HCT116 (cell line): Measurements from ENCODE around the gene SLAMF6. TPM values are rescaled to one million over a fixed set of nuclear protein-coding genes. Genes with fewer than 3 reads are reported as not detected.
A peak's percentile ranks its signal among the peaks of the same experiment; 100 is the strongest.

Source experiments
- ATAC-seq: fragments of 200-7000 bp; cut with Tn5 transposase; 2 replicates; pipeline ENCODE4 v1.9.1; 2020; ENCODE audit warnings: mild to moderate bottlenecking, moderate library complexity
- BruUV-seq: library from RNA; stranded (reverse); fragments of 400-500 nt; replicated peaks from 2 replicates; lab custom pipeline; 2021; lab: Mats Ljungman, UMichigan
- CTCF ChIA-PET: fragments of 300-600 bp; sonication (Branson Sonifier 250); formaldehyde crosslinking; loops from one replicate; lab custom pipeline; 2021; ENCODE audit warnings: antibody characterized with exemption; lab: Charles Lee
- POLR2A ChIA-PET: fragments of 300-600, 350-600 bp; sonication (Branson Sonifier 250); formaldehyde crosslinking; loops from one replicate; lab custom pipeline; 2021; ENCODE audit warnings: antibody characterized with exemption; lab: Charles Lee
- RAD21 ChIA-PET, 2 experiments: fragments of 300-600 bp; sonication (Branson Sonifier 250); formaldehyde crosslinking; loops; one replicate each; lab custom pipeline; 2023; ENCODE audit warnings: low total read pairs in 2 of 2; ENCODE audit not compliant: uncharacterized antibody in 2 of 2, unreplicated experiment in 2 of 2, low non-redundant PET in 1 of 2; lab: Charles Lee
- DNase-seq: peaks from one replicate; pipeline ENCODE4 v3.0.0-alpha.2; 2010; ENCODE audit warnings: low read depth, low spot score
- H2AFZ ChIP-seq: fragments of 200-600 bp; shearing (Covaris generic), sonication (generic); 2 replicates; pipeline ENCODE4 v1.6.1; 2017; ENCODE audit warnings: low read depth, mixed run types, mixed read lengths, antibody characterized with exemption, low read length; ENCODE audit not compliant: poor library complexity, severe bottlenecking
- H3K27ac ChIP-seq: 2 replicates; pipeline ENCODE4 v1.5.1; 2012; ENCODE audit warnings: low read depth, low read length
- H3K27me3 ChIP-seq: fragments of 200-600 bp; sonication (generic); 2 replicates; pipeline ENCODE4 v1.6.1; 2016; ENCODE audit warnings: mixed run types, low read length, mixed read lengths; ENCODE audit not compliant: insufficient read depth
- H3K36me3 ChIP-seq, 2 experiments: fragments of 200-500 bp in 1 of 2; fragments of 200-600 bp in 1 of 2; sonication (Bioruptor generic) in 1 of 2; sonication (generic) in 1 of 2; 2 replicates each; pipeline versions ENCODE4 v1.5.1 to v1.6.1; 2014 to 2016; ENCODE audit warnings: low read length in 2 of 2, inconsistent platforms in 1 of 2, mixed read lengths in 1 of 2, mixed run types in 1 of 2; ENCODE audit not compliant: insufficient read depth in 2 of 2, control insufficient read depth in 1 of 2
- H3K4me1 ChIP-seq, 2 experiments: fragments of 200-600 bp in 1 of 2; sonication (generic) in 1 of 2; 2 replicates each; pipeline versions ENCODE4 v1.5.1 to v1.6.1; 2012 to 2017; ENCODE audit warnings: low read length in 2 of 2, inconsistent platforms in 1 of 2, mild to moderate bottlenecking in 1 of 2, mixed read lengths in 1 of 2, mixed run types in 1 of 2, moderate library complexity in 1 of 2; ENCODE audit not compliant: insufficient read depth in 2 of 2, control insufficient read depth in 1 of 2
- H3K4me2 ChIP-seq: fragments of 200-600 bp; sonication (generic); 2 replicates; pipeline ENCODE4 v1.6.1; 2017; ENCODE audit warnings: mixed run types, low read length, mixed read lengths
- H3K4me3 ChIP-seq, 2 experiments: fragments of 200-600 bp in 1 of 2; sonication (generic) in 1 of 2; replicated peaks in 1 of 2; 2 replicates each; pipeline ENCODE4 v1.5.1; 2011 to 2016; ENCODE audit warnings: low read length in 2 of 2, control low read depth in 1 of 2, low read depth in 1 of 2, mild to moderate bottlenecking in 1 of 2, mixed read lengths in 1 of 2, mixed run types in 1 of 2
- H3K79me2 ChIP-seq: fragments of 200-600 bp; sonication (generic); 2 replicates; pipeline ENCODE4 v1.6.1; 2017; ENCODE audit warnings: mild to moderate bottlenecking, mixed run types, low read length, moderate library complexity, mixed read lengths; ENCODE audit not compliant: insufficient read depth
- H3K9ac ChIP-seq: fragments of 200-600 bp; sonication (generic); 2 replicates; pipeline ENCODE4 v1.6.1; 2016; ENCODE audit warnings: low read length, mixed read lengths
- H3K9me2 ChIP-seq: fragments of 200-600 bp; sonication (generic), shearing (Covaris generic); 2 replicates; pipeline ENCODE4 v1.6.1; 2017; ENCODE audit warnings: mixed run types, mild to moderate bottlenecking, moderate library complexity; ENCODE audit not compliant: insufficient read depth
- H3K9me3 ChIP-seq, 2 experiments: fragments of 200-500 bp in 1 of 2; fragments of 200-600 bp in 1 of 2; sonication (Bioruptor generic) in 1 of 2; sonication (generic) in 1 of 2; 2 replicates each; pipeline ENCODE4 v1.6.1; 2014 to 2017; ENCODE audit warnings: low read length in 2 of 2, mixed read lengths in 2 of 2, inconsistent platforms in 1 of 2, low read depth in 1 of 2, mild to moderate bottlenecking in 1 of 2, mixed run types in 1 of 2, moderate library complexity in 1 of 2; ENCODE audit not compliant: control insufficient read depth in 1 of 2, insufficient read depth in 1 of 2
- H4K20me1 ChIP-seq: fragments of 200-600 bp; sonication (generic), shearing (Covaris generic); 2 replicates; pipeline ENCODE4 v1.6.1; 2017; ENCODE audit warnings: mixed run types, mild to moderate bottlenecking, moderate library complexity; ENCODE audit not compliant: insufficient read depth
- CBX3 ChIP-seq: IDR thresholded peaks from 2 replicates; pipeline ENCODE4 v1.6.1; 2012; ENCODE audit warnings: low read depth
- CEBPB ChIP-seq: IDR thresholded peaks from 2 replicates; pipeline ENCODE4 v1.6.1; 2012; ENCODE audit warnings: low read depth
- EGR1 ChIP-seq: IDR thresholded peaks from 2 replicates; pipeline ENCODE4 v1.6.1; 2012; ENCODE audit warnings: low read depth
- EZH2 ChIP-seq: fragments of 200-600 bp; sonication (generic); IDR thresholded peaks from 2 replicates; pipeline ENCODE4 v1.6.1; 2017; ENCODE audit warnings: antibody characterized with exemption, mixed run types
- EZH2phosphoT487 ChIP-seq: fragments of 200-600 bp; IDR thresholded peaks from 2 replicates; pipeline ENCODE4 v1.6.1; 2018; ENCODE audit warnings: antibody characterized with exemption, borderline replicate concordance
- FOSL1 ChIP-seq: IDR thresholded peaks from 2 replicates; pipeline ENCODE4 v1.6.1; 2012; ENCODE audit warnings: low read depth
- POLR2A ChIP-seq: IDR thresholded peaks from 2 replicates; pipeline ENCODE4 v1.7.0; 2011; ENCODE audit warnings: borderline replicate concordance; ENCODE audit not compliant: insufficient read depth, insufficient read length; ENCODE audit errors: extremely low read depth
- POLR2AphosphoS5 ChIP-seq: IDR thresholded peaks from 2 replicates; pipeline ENCODE4 v1.6.1; 2011; ENCODE audit warnings: mild to moderate bottlenecking, low read depth, low read length, moderate library complexity
- RAD21 ChIP-seq: IDR thresholded peaks from 2 replicates; pipeline ENCODE4 v1.6.1; 2012; ENCODE audit warnings: low read depth, mild to moderate bottlenecking
- YY1 ChIP-seq: IDR thresholded peaks from 2 replicates; pipeline ENCODE4 v1.6.1; 2011; ENCODE audit warnings: low read length, low read depth, moderate library complexity, mild to moderate bottlenecking; ENCODE audit not compliant: insufficient replicate concordance; ENCODE audit errors: extremely low read depth
- ZFX ChIP-seq: fragments of 450-650 bp; IDR thresholded peaks from 2 replicates; pipeline ENCODE4 v1.6.1; 2017
- intact Hi-C: fragments of 100-400 bp; cut with micrococcal nuclease; formaldehyde crosslinking; loops from 2 replicates; pipeline ENCODE4 v1.10.0; 2022
- total RNA-seq: library from RNA; stranded (reverse); gene quantifications from one replicate; pipeline ENCODE4 v1.2.1, GENCODE V29; 2021; ENCODE audit not compliant: unreplicated experiment
- TF ChIP-seq, protein P1 (sequence below): IDR thresholded peaks from 2 replicates; pipeline ENCODE4 v1.6.1; 2011; ENCODE audit warnings: mild to moderate bottlenecking, low read length, moderate library complexity; ENCODE audit not compliant: insufficient replicate concordance; ENCODE audit errors: extremely low read depth
- TF ChIP-seq, protein P2 (sequence below): IDR thresholded peaks from 2 replicates; pipeline ENCODE4 v1.6.1; 2012
- TF ChIP-seq, protein P3 (sequence below): IDR thresholded peaks from 2 replicates; pipeline ENCODE4 v1.6.1; 2012; ENCODE audit warnings: low read depth
- TF ChIP-seq, protein P4 (sequence below): IDR thresholded peaks from 2 replicates; pipeline ENCODE4 v1.6.1; 2012
- TF ChIP-seq, protein P5 (sequence below), 3 experiments: fragments of 200-600 bp in 1 of 3; sonication (generic) in 1 of 3; IDR thresholded peaks in 2 of 3; conservative IDR thresholded peaks in 1 of 3; 2 replicates each; pipeline ENCODE4 v1.5.1; 2012 to 2017; ENCODE audit warnings: low read depth in 2 of 3, low read length in 2 of 3, antibody characterized with exemption in 1 of 3, borderline replicate concordance in 1 of 3, control low read depth in 1 of 3, mild to moderate bottlenecking in 1 of 3, mixed read lengths in 1 of 3, mixed run types in 1 of 3, moderate library complexity in 1 of 3; ENCODE audit not compliant: insufficient read depth in 1 of 3

SLAMF6 gene
- total RNA-seq, 1 experiment from 2014 or later = not detected

DNA sequence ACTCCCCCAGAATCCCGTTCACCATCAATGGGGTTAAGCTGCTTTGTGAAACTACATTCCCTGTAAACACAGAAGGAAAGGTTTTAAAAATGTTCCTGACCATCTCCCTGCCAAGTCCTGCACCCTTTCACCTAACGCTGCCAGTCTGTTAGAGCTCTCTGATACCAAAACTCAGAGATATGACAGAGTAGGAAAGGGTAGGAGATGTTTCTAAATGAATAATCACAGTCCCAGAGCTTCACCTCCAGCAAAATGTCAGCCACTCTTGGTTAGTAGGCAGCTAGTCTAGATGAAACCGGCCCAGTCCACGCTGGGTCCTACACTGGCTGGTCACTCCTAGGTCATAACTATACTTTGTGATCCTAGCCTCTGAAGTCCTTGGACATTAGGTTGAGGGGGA, 26.7 kb downstream of the SLAMF6 start (continued):
- TF ChIP-seq, protein P1, sequence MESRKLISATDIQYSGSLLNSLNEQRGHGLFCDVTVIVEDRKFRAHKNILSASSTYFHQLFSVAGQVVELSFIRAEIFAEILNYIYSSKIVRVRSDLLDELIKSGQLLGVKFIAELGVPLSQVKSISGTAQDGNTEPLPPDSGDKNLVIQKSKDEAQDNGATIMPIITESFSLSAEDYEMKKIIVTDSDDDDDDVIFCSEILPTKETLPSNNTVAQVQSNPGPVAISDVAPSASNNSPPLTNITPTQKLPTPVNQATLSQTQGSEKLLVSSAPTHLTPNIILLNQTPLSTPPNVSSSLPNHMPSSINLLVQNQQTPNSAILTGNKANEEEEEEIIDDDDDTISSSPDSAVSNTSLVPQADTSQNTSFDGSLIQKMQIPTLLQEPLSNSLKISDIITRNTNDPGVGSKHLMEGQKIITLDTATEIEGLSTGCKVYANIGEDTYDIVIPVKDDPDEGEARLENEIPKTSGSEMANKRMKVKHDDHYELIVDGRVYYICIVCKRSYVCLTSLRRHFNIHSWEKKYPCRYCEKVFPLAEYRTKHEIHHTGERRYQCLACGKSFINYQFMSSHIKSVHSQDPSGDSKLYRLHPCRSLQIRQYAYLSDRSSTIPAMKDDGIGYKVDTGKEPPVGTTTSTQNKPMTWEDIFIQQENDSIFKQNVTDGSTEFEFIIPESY = no peak
- TF ChIP-seq EZH2phosphoT487 = no peak
- TF ChIP-seq EGR1 = no peak
- TF ChIP-seq, protein P2, sequence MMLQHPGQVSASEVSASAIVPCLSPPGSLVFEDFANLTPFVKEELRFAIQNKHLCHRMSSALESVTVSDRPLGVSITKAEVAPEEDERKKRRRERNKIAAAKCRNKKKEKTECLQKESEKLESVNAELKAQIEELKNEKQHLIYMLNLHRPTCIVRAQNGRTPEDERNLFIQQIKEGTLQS = no peak
- no peak for TF ChIP-seq CBX3
- TF ChIP-seq FOSL1 = no peak
- TF ChIP-seq YY1 = no peak

DNA sequence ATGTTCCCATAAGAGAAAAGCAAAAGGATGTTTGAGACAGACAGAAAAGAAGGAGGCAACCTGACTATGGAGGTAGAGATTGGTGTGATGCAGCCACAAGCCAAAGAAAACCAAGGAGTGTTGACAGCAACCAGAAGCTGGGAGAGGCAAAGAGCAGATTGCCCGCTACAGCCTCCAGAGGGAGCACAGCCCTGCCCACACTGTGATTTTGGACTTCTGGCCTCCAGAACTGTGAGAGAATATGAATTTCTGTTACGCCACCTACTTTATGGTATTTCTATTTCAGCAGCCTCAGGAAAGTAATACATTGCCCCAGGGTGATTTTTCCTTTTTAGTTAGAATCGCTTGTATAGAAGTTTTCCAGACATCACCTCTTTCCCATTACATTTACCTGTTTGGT, 28.4 kb downstream of the SLAMF6 start:
- Histone ChIP-seq H3K27ac (no peak overlapping the region), H3K4me2 (no peak overlapping the region), H3K9ac (no peak overlapping the region), H4K20me1 (no peaks in the 10 kb centered on the region), H3K9me3 (no peaks in the 10 kb centered on the region), H3K36me3 (no peaks in the 10 kb centered on the region), H3K4me1 (no peaks in the 10 kb centered on the region), H3K79me2 (no peaks in the 10 kb centered on the region), H3K4me3 (no peak overlapping the region), H2AFZ (no peak overlapping the region), H3K27me3 (no peaks in the 10 kb centered on the region), H3K9me2 (no peaks in the 10 kb centered on the region)
- DNase-seq (peak; percentile 8), ATAC-seq (peak; percentile 94)
- intact Hi-C loops = no loop called here
- ChIA-PET CTCF (no interaction called here), RAD21 (no interaction called here), POLR2A (no interaction called here)
- no TSS peak for BruUV-seq
- TF ChIP-seq CEBPB (no peak), RAD21 (peak; percentile 37; the same call in 1 of the 2 replicates), CBX3 (no peak), EZH2 (no peak), EZH2phosphoT487 (no peak), POLR2A (no peak), ZFX (no peak), POLR2AphosphoS5 (no peak)
- TF ChIP-seq, protein P2 = no peak
- TF ChIP-seq, protein P3, sequence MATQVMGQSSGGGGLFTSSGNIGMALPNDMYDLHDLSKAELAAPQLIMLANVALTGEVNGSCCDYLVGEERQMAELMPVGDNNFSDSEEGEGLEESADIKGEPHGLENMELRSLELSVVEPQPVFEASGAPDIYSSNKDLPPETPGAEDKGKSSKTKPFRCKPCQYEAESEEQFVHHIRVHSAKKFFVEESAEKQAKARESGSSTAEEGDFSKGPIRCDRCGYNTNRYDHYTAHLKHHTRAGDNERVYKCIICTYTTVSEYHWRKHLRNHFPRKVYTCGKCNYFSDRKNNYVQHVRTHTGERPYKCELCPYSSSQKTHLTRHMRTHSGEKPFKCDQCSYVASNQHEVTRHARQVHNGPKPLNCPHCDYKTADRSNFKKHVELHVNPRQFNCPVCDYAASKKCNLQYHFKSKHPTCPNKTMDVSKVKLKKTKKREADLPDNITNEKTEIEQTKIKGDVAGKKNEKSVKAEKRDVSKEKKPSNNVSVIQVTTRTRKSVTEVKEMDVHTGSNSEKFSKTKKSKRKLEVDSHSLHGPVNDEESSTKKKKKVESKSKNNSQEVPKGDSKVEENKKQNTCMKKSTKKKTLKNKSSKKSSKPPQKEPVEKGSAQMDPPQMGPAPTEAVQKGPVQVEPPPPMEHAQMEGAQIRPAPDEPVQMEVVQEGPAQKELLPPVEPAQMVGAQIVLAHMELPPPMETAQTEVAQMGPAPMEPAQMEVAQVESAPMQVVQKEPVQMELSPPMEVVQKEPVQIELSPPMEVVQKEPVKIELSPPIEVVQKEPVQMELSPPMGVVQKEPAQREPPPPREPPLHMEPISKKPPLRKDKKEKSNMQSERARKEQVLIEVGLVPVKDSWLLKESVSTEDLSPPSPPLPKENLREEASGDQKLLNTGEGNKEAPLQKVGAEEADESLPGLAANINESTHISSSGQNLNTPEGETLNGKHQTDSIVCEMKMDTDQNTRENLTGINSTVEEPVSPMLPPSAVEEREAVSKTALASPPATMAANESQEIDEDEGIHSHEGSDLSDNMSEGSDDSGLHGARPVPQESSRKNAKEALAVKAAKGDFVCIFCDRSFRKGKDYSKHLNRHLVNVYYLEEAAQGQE = no peak
- TF ChIP-seq, protein P4, sequence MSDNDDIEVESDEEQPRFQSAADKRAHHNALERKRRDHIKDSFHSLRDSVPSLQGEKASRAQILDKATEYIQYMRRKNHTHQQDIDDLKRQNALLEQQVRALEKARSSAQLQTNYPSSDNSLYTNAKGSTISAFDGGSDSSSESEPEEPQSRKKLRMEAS = no peak
- TF ChIP-seq, protein P5, sequence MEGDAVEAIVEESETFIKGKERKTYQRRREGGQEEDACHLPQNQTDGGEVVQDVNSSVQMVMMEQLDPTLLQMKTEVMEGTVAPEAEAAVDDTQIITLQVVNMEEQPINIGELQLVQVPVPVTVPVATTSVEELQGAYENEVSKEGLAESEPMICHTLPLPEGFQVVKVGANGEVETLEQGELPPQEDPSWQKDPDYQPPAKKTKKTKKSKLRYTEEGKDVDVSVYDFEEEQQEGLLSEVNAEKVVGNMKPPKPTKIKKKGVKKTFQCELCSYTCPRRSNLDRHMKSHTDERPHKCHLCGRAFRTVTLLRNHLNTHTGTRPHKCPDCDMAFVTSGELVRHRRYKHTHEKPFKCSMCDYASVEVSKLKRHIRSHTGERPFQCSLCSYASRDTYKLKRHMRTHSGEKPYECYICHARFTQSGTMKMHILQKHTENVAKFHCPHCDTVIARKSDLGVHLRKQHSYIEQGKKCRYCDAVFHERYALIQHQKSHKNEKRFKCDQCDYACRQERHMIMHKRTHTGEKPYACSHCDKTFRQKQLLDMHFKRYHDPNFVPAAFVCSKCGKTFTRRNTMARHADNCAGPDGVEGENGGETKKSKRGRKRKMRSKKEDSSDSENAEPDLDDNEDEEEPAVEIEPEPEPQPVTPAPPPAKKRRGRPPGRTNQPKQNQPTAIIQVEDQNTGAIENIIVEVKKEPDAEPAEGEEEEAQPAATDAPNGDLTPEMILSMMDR (IDR thresholded peaks at IDR 0.05 in 2 of 3, conservative IDR thresholded peaks at IDR 0.05 in 1 of 3; ENCODE audit: borderline replicate concordance in 1 of 3, insufficient read depth in 1 of 3, low read depth in 2 of 3, low read length in 2 of 3) = peak; percentile 37 to 73 (median 59); a peak in 5 of 6 replicates
